UCSD-AML1 (cell line): ENCODE data around the gene APEX2.
"Not testable (repeated sequence)": the region's sequence is repeated elsewhere in the genome, so short reads cannot be mapped to it uniquely, and the experiment has no call there.

Experiments
- DNase-seq: peaks from one replicate; lab custom pipeline; 2025; ENCODE audit not compliant: unreplicated experiment; lab: John Stamatoyannopoulos, UW

Gene APEX2

GRCh38 chrX:55011294-55011693, 11.1 kb downstream of the APEX2 start:
- DNase-seq: no peak

- no peak for DNase-seq
Observed at GRCh38 chrX:55014897-55015299, 14.7 kb downstream of the APEX2 start.

DNA sequence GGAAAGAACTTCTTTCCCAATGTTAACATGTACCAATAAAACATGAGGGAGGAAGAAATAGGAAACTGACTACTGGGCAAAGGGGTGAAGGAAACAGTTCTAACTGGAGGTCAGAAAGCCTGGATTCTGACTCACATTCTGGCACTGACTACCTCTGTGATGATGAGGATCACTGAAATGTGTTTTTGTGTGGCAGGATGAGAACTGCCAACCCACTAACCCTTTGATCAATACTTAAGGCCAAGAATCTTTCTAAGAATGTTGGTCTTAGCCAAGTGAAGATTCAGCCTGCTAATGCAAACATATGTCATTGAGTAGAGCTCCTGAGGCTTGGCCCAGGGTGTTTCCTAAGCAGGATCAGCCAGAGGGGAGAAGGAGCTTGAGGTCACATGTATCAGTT, 26.0 kb downstream of the APEX2 start:
- no peak for DNase-seq

DNA sequence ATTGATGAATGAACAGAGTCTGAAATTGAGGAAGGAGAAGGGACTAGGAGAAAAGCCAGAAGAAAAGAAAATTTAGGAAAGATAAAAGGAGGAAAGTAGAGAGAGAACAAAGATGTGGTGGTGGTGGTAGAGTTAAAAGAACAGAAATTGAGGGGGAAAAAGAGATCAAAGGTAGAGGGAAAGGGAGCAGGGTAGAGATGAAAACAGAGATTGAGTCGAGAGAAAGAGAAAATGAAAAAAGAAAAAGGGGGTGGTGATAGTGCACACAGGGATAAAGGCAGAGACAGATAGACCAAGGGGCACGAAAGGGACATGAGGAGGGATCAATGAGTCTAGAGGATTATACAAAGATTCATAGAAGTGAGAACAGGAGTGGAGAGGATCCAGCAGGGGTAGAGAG, 26.7 kb downstream of the APEX2 start:
- DNase-seq: no peak

- no peak for DNase-seq
Observed at GRCh38 chrX:55028040-55028439, 27.9 kb downstream of the APEX2 start.

DNA sequence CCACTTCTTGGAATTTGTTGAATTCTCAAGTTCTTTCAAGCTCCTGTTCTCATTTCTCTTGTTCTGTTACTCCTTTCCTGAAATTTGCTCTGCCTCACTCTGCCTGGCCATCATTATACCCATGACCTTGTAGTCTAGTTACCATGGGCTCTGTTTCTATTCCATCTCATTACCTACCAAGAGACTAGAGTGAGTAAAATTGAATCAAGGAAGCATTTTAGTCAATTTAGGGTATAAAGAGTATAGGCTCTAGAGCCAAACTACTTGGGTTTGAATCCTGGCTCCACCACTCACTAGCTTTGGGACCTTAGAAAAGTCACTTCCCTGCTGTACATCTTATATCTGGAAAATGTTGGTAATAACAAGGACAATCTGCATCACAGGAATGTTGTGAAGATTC, 28.4 kb downstream of the APEX2 start:
- DNase-seq: no peak

DNA sequence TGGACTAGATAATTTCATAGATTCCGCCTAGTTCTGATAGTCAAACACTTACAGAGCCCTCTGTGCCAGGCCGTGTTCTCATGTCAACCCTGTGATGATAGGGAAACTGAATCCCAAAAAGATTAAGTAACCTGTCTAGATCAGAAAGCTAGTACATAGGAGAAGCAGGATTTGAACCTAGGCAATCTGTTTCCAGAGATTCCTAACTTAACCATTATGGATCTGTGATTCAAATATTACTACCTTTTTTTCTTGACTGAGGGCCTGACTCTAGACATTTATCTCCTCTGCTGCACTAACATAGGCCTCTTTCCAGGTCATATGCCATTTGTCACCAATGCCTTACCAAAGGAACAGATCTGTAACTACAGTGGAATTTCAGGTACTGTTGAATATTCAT, 29.1 kb downstream of the APEX2 start:
- DNase-seq: no peak

DNA sequence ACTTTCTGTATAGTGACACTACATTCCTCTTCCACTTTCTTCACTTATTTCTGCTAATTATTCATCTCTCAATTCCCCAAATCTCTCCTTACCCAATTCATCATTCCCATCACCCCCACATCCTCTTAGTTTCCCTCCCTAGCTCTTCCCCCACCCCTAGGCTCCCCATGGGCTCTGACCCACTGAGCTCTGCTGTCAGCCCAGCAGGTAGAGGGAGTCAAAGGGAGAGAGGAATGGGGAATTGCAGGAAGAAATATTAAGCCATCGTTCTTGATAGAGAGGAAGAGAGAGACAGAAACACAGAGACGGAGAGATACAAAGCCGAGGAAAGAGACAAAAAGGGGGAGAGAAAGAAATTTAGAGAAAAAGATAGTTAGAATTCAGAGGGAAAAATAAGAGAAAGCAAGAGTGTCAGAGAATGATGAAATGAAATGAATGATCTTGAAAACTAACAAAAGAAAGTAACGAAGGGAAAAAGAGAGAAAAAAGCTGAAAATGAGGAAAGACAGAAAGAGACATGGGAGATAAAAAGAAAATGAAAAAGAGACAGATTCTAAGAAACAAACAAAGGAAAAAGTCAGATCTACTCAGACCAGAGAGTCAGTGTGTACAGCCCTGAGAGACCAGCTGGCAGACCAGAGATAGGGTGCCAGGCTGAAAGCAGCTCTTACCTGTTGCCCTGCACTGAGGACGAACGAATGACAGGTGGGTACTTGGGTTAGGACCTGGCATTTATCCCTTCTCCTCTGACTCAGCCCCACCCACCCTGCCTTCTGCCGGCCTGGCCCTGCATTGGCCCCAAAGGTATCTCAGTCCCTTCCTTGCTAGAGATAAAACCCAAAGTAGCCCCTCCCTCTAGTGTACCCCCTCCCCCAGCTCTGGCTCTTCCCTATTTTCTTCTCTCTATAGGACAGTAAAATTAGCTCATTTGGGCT, 30.4 kb downstream of the APEX2 start, which contains the start of gene ALAS2:
Gene ALAS2, minus strand, starts transcription at position 707 of the 935 bp plus-strand sequence. CDS start 4,977 bp downstream, outside the sequence.
- DNase-seq: no peak

DNA sequence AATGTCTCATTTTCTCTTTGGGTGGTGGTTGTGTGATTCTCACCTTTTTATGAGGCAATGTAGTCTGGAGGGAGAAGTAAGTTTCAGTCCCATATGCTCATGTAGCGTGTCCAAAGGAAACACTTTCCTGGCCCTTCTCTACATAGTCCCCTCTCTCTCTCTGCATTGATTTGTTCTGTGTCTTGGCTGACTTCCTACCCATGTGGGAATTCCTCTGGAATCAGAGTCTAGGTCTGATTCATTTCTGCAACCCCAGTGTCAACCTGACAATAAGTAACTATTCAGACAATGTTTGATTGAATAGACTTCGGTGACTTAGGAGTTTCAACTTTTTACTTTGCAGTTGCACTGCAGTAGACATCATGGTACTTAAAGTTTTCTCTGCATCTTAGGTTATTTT, 33.3 kb downstream of the APEX2 start:
- no peak for DNase-seq

- no peak for DNase-seq
Observed at GRCh38 chrX:55039471-55039870, 39.3 kb downstream of the APEX2 start.

GRCh38 chrX:55041514-55041913, 41.4 kb downstream of the APEX2 start:
- no peak for DNase-seq

GRCh38 chrX:55050599-55050998, 50.4 kb downstream of the APEX2 start:
- not testable (repeated sequence) for DNase-seq

DNA sequence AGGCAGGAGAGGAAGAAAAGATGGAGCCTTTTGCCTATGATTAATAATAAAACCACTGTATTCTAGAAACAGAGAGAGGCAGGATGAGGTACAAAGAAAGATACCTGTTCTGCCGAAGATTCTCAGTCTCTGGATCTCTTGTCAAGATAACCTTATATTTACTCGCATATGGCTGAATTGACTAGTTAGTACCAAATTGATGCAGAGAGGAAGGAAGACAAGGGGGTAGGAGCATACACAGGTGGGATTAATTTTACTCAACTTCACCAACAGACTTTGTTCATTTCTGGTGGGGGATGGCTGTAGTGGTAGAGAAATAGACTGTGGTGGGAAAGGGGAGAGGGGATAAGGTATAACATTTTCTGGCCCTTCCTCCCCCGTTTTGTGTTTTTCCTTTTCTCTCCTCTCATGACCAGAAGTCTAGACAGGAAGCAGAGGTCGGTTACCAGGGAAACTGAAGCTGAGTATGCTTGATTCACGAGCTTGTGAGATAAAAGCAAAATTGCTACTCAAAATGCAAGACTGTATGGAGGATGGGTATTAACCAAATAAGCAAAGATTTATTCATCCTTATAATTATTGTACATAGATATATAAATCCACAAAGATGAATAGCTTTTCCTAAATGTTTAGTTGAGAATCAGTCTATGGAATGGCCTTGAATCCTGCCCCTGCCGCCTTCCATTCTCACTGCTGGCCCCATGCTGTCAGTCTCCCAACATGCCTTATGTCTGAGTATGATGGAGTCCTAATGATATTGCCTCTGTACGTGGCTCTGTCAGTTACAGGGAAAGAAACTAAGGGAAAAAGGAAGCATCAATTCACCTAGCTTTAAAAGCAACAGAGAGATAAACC, 56.9 kb downstream of the APEX2 start:
- DNase-seq: no peak

- DNase-seq: no peak
Observed at GRCh38 chrX:55057675-55058249, 57.6 kb downstream of the APEX2 start.
